Smooth muscle cell (in vitro differentiated cells): ENCODE data around the gene DOK7. TPM values are rescaled to one million over a fixed set of nuclear protein-coding genes. Genes with fewer than 3 reads are reported as not detected.

Source experiments
- DNase-seq: peaks from one replicate; lab custom pipeline; 2025; ENCODE audit not compliant: unreplicated experiment; lab: John Stamatoyannopoulos, UW
- H2AFZ ChIP-seq: fragments of 200-600 bp; sonication (generic); 2 replicates; pipeline ENCODE4 v1.6.0; 2016; ENCODE audit warnings: antibody characterized with exemption, low read depth, mild to moderate bottlenecking
- H3F3A ChIP-seq: fragments of 200-600 bp; sonication (generic); 2 replicates; pipeline ENCODE4 v1.6.0; 2017; ENCODE audit warnings: antibody characterized with exemption, low read depth
- H3K27ac ChIP-seq: fragments of 200-600 bp; sonication (generic); 2 replicates; pipeline ENCODE4 v1.5.1; 2016; ENCODE audit warnings: low read depth, mild to moderate bottlenecking
- H3K27me3 ChIP-seq: fragments of 200-600 bp; sonication (generic); 2 replicates; pipeline ENCODE4 v1.6.1; 2016; ENCODE audit warnings: low read depth, mild to moderate bottlenecking
- H3K36me3 ChIP-seq: fragments of 200-600 bp; sonication (generic); 2 replicates; pipeline ENCODE4 v1.5.1; 2016; ENCODE audit warnings: low read depth
- H3K4me1 ChIP-seq: fragments of 200-600 bp; sonication (generic); 2 replicates; pipeline ENCODE4 v1.5.1; 2016; ENCODE audit warnings: low read depth
- H3K4me2 ChIP-seq: fragments of 200-600 bp; sonication (generic); 2 replicates; pipeline ENCODE4 v1.6.0; 2016; ENCODE audit warnings: mild to moderate bottlenecking
- H3K4me3 ChIP-seq: fragments of 200-600 bp; sonication (generic); 2 replicates; pipeline ENCODE4 v1.5.1; 2016; ENCODE audit warnings: mild to moderate bottlenecking
- H3K79me2 ChIP-seq: fragments of 200-600 bp; sonication (generic); 2 replicates; pipeline ENCODE4 v1.6.0; 2016; ENCODE audit warnings: low read depth, mild to moderate bottlenecking
- H3K9ac ChIP-seq: fragments of 200-600 bp; sonication (generic); 2 replicates; pipeline ENCODE4 v1.6.0; 2016; ENCODE audit warnings: low read depth
- H3K9me3 ChIP-seq: fragments of 200-600 bp; sonication (generic); replicated peaks from 2 replicates; pipeline ENCODE4 v1.5.1; 2016; ENCODE audit warnings: low read depth
- H4K20me1 ChIP-seq: fragments of 200-600 bp; sonication (generic); 2 replicates; pipeline ENCODE4 v1.6.0; 2016; ENCODE audit warnings: low read depth
- CTCF ChIP-seq: fragments of 200-600 bp; sonication (generic); IDR thresholded peaks from 2 replicates; pipeline ENCODE4 v1.5.1; 2017; ENCODE audit warnings: borderline replicate concordance, mild to moderate bottlenecking, antibody characterized with exemption; ENCODE audit not compliant: insufficient read depth, poor library complexity, severe bottlenecking
- WGBS: methylation state at CpG from one replicate; pipeline ENCODE4 v1.1.7; 2016; ENCODE audit warnings: low lambda C conversion rate; 5-methylcytosine and 5-hydroxymethylcytosine counted together
- polyA plus RNA-seq: library from polyadenylated mRNA; unstranded; fragments of >200 nt; fragmentation: Nextera tagmentation; extraction: Ambion mirVana; gene quantifications from 2 replicates; pipeline ENCODE4 v1.2.1, GENCODE V29; 2016
- total RNA-seq: library from RNA; depleted of rRNA; stranded (reverse); fragments of >200 nt; gene quantifications from 2 replicates; pipeline ENCODE4 v1.2.3, GENCODE V29; 2014

The DOK7 gene
- total and polyA plus RNA-seq, 2 experiments from 2014 or later, result not detected

DNA sequence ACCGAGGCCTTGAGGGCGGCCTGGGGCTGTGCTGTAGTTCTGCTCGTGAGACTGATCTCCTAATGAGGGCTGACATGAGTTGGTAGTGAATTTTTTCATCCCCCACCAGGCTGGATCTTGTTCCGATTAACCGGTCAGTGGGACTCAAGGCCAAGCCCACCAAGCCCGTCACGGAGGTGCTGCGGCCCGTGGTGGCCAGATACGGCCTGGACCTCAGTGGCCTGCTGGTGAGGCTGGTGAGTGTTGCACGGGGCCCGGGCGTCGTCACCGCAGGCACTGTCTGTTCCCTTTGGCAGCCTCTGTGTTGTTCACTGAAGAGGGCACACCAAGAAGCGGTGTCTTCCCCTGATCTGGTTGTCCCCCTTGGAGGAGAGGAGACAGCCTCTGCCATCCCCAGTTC, 39.7 kb upstream of the DOK7 start:
- no peak overlapping the region for H3K4me2 ChIP-seq
- no peak overlapping the region for H3K4me3 ChIP-seq
- H3K9ac ChIP-seq, result no peak overlapping the region
- H3K27me3 ChIP-seq, result no peaks in the 10 kb centered on the region
- no peak for TF ChIP-seq CTCF
- 95% methylated on average over 16 of the region's 16 CpGs for WGBS
- H2AFZ ChIP-seq, result no peak overlapping the region
- H3F3A ChIP-seq, result no peaks in the 10 kb centered on the region
- H3K9me3 ChIP-seq, result no peaks in the 10 kb centered on the region
- H3K36me3 ChIP-seq, result no peaks in the 10 kb centered on the region
- no peaks in the 10 kb centered on the region for H3K79me2 ChIP-seq
- DNase-seq, result no peak
- H4K20me1 ChIP-seq, result peaks cover 6% of the 10 kb centered on the region
- H3K27ac ChIP-seq, result no peak overlapping the region
- H3K4me1 ChIP-seq, result no peaks in the 10 kb centered on the region

- Histone ChIP-seq H4K20me1 (peaks cover 6% of the 10 kb centered on the region), H3K4me1 (no peaks in the 10 kb centered on the region), H3K4me3 (no peak overlapping the region), H3K27ac (no peak overlapping the region), H3K4me2 (no peak overlapping the region), H3K9me3 (no peaks in the 10 kb centered on the region), H3F3A (no peaks in the 10 kb centered on the region), H3K36me3 (no peaks in the 10 kb centered on the region), H3K9ac (no peak overlapping the region), H3K79me2 (no peaks in the 10 kb centered on the region), H2AFZ (no peak overlapping the region), H3K27me3 (no peaks in the 10 kb centered on the region)
- TF ChIP-seq CTCF, result no peak
- DNase-seq, result no peak
- WGBS, result 98% methylated on average over 13 of the region's 13 CpGs
Observed at GRCh38 chr4:3423952-3424351, 39.2 kb upstream of the DOK7 start.

DNA sequence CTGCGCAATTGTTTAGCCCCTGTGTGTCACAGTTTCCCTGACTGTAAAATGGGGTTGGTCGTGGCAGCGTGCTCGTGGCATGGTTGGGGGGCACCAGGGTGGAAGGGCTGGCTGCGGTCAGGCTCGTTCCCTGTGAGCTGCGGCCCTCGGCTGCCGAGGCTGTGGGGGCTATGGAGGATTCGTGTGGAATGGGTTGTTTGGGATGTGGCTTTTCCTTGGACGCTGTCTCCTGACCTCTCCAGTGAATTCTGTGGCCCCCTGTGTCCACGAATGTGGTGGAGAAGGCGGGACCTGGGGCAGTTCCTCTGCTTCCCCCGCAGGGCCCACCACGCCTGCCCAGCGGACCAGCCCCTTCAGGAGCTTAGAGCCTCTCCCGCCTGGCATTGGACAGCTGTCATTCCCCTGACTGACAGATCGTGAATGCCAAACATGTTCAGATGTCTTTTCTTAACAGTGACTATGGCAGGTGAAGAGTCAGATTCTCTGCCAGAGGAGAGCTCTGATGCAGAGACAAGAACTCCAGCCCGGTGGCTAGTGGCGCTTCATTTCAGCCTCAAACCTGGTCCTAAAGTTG, 38.5 kb upstream of the DOK7 start:
- Histone ChIP-seq H2AFZ (no peak overlapping the region), H3K4me2 (no peak overlapping the region), H3K9me3 (no peaks in the 10 kb centered on the region), H4K20me1 (peaks cover 6% of the 10 kb centered on the region), H3K27ac (no peak overlapping the region), H3F3A (no peaks in the 10 kb centered on the region), H3K79me2 (no peaks in the 10 kb centered on the region), H3K4me1 (no peaks in the 10 kb centered on the region), H3K27me3 (no peaks in the 10 kb centered on the region), H3K4me3 (no peak overlapping the region), H3K36me3 (no peaks in the 10 kb centered on the region), H3K9ac (no peak overlapping the region)
- no peak for TF ChIP-seq CTCF
- no peak for DNase-seq
- WGBS, result 93% methylated on average over 20 of the region's 20 CpGs

- no peak overlapping the region for H3K27ac ChIP-seq
- WGBS, result 95% methylated on average over 24 of the region's 24 CpGs
Observed at GRCh38 chr4:3426465-3427133, 36.5 kb upstream of the DOK7 start.

More at GRCh38 chr4:3426465-3427133, 36.5 kb upstream of the DOK7 start:
- Histone ChIP-seq H2AFZ (no peak overlapping the region), H3K79me2 (no peaks in the 10 kb centered on the region), H4K20me1 (no peaks in the 10 kb centered on the region), H3K36me3 (no peaks in the 10 kb centered on the region), H3K9ac (no peak overlapping the region), H3K4me1 (no peaks in the 10 kb centered on the region), H3K4me2 (no peak overlapping the region), H3K4me3 (no peak overlapping the region), H3K9me3 (no peaks in the 10 kb centered on the region), H3K27me3 (no peaks in the 10 kb centered on the region), H3F3A (no peaks in the 10 kb centered on the region)
- DNase-seq, result no peak
- no peak for TF ChIP-seq CTCF
